Measurements from ENCODE around the gene CLPSL2.

DNA sequence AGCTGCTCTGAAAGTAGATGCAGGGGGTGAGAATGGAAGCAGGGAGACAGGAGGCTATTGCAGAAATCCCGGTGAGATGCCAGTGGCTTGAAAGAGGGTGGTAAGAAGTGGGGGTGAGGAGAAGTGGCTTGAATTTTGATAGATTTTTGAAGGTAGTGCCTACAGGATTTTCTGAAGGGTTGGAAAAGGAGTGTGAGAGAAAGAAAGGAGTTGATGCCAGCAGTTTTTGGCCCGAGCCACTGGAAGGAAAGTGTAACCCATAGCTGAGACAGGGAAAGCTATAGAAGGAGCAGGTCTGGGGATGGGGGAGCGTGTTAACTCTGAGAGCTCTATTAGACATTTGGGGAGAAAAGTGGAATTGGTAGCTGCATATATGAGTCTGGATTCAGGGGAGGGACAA, 29.9 kb upstream of the CLPSL2 start:
- TF ChIP-seq, protein P1, sequence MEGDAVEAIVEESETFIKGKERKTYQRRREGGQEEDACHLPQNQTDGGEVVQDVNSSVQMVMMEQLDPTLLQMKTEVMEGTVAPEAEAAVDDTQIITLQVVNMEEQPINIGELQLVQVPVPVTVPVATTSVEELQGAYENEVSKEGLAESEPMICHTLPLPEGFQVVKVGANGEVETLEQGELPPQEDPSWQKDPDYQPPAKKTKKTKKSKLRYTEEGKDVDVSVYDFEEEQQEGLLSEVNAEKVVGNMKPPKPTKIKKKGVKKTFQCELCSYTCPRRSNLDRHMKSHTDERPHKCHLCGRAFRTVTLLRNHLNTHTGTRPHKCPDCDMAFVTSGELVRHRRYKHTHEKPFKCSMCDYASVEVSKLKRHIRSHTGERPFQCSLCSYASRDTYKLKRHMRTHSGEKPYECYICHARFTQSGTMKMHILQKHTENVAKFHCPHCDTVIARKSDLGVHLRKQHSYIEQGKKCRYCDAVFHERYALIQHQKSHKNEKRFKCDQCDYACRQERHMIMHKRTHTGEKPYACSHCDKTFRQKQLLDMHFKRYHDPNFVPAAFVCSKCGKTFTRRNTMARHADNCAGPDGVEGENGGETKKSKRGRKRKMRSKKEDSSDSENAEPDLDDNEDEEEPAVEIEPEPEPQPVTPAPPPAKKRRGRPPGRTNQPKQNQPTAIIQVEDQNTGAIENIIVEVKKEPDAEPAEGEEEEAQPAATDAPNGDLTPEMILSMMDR (IDR thresholded peaks at IDR 0.05; ENCODE audit: low read length): no peak
- no peak for TF ChIP-seq EZH2 (IDR thresholded peaks at IDR 0.05; ENCODE audit: borderline replicate concordance, low read length)
